Measurements from ENCODE around the gene KCNJ9.
"Not testable (repeated sequence)": the region's sequence is repeated elsewhere in the genome, so short reads cannot be mapped to it uniquely, and the experiment has no call there.

Gene KCNJ9

GRCh38 chr1:160105155-160105554 is 23.8 kb downstream of the KCNJ9 start:
- DNase-seq, result no peak

GRCh38 chr1:160107512-160107911 is 26.2 kb downstream of the KCNJ9 start:
- DNase-seq, result no peak

GRCh38 chr1:160108888-160109662 is 27.7 kb downstream of the KCNJ9 start:
- no peak for DNase-seq

- no peak for DNase-seq
Measured at GRCh38 chr1:160109686-160110085, 28.3 kb downstream of the KCNJ9 start.

GRCh38 chr1:160111462-160111861 is 30.1 kb downstream of the KCNJ9 start:
- not testable (repeated sequence) for DNase-seq

GRCh38 chr1:160112357-160112756 is 31.0 kb downstream of the KCNJ9 start:
- no peak for DNase-seq

GRCh38 chr1:160113407-160113806 is 32.1 kb downstream of the KCNJ9 start:
- no peak for DNase-seq

- no peak for DNase-seq
Measured at GRCh38 chr1:160114085-160114484, 32.7 kb downstream of the KCNJ9 start.

GRCh38 chr1:160115545-160116282 is 34.4 kb downstream of the KCNJ9 start, which contains the start of gene ATP1A2:
ATP1A2 (plus strand) TSS chr1:160115759; CDS start chr1:160115862, 103 bp downstream.
- no peak for DNase-seq

GRCh38 chr1:160116283-160117147 is 35.2 kb downstream of the KCNJ9 start:
- no peak for DNase-seq

- no peak for DNase-seq
Measured at GRCh38 chr1:160117300-160117699, 36.0 kb downstream of the KCNJ9 start.

GRCh38 chr1:160117709-160118183 is 36.4 kb downstream of the KCNJ9 start:
- no peak for DNase-seq

- no peak for DNase-seq
Measured at GRCh38 chr1:160118928-160119327, 37.6 kb downstream of the KCNJ9 start.

- no peak for DNase-seq
Measured at GRCh38 chr1:160120797-160121196, 39.5 kb downstream of the KCNJ9 start.

- DNase-seq, result no peak
Measured at GRCh38 chr1:160121388-160121787, 40.0 kb downstream of the KCNJ9 start.

- no peak for DNase-seq
Measured at GRCh38 chr1:160122978-160123495, 41.7 kb downstream of the KCNJ9 start.

- no peak for DNase-seq
Measured at GRCh38 chr1:160123726-160124125, 42.4 kb downstream of the KCNJ9 start.

GRCh38 chr1:160124705-160125478 is 43.6 kb downstream of the KCNJ9 start:
- no peak for DNase-seq

- DNase-seq, result no peak
Measured at GRCh38 chr1:160125746-160126145, 44.4 kb downstream of the KCNJ9 start.

- DNase-seq, result not testable (repeated sequence)
Measured at GRCh38 chr1:160126342-160126741, 45.0 kb downstream of the KCNJ9 start.

GRCh38 chr1:160127381-160127780 is 46.0 kb downstream of the KCNJ9 start:
- DNase-seq, result no peak
